GM10266 (cell line): ENCODE data around the gene PDGFC.

Experiments used
- DNase-seq: peaks from one replicate; pipeline ENCODE4 v3.0.0; 2012; ENCODE audit errors: extremely low spot score
- TF ChIP-seq, protein P1 (sequence below): IDR thresholded peaks from 2 replicates; pipeline ENCODE4 v1.5.1; 2012; ENCODE audit warnings: mild to moderate bottlenecking, low read depth; ENCODE audit not compliant: control insufficient read depth, insufficient read depth; ENCODE audit errors: missing control alignments

PDGFC gene

DNA sequence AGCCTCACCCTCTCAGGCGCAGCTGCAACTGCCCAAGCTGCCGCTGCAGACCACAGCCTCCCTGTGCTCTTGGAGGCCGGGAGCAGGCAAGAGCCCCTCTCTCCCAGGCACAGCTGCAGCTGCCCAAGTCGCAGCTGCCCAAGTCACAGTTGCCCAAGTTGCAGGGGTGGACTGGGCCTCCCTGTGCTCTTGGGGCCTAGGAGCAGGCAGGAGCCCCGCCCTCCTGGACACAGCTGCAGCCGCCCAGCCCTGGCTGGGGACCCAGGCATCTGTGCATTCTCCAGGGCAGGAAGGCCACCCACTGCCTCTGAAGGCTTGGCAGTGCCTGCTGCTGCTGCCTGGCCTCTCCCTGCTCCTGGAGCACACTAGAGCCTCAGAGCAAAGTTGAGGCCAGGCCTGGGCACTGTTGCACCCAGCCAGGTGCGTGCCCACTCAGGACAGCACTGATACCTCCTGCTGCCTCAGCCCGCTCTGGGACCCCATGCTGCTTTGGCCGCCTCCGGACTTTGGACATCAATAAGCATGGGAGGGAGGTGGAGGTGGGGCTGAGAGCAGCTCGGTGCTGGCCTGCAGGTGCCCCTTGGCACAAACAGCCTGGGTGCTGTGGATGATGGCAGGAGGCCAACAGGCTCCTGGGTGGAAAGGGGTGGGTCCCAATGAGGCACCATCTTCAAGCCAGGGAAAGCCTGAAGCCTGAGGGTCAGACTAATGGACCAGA lies 247.5 kb downstream of the PDGFC start:
- TF ChIP-seq, protein P1, sequence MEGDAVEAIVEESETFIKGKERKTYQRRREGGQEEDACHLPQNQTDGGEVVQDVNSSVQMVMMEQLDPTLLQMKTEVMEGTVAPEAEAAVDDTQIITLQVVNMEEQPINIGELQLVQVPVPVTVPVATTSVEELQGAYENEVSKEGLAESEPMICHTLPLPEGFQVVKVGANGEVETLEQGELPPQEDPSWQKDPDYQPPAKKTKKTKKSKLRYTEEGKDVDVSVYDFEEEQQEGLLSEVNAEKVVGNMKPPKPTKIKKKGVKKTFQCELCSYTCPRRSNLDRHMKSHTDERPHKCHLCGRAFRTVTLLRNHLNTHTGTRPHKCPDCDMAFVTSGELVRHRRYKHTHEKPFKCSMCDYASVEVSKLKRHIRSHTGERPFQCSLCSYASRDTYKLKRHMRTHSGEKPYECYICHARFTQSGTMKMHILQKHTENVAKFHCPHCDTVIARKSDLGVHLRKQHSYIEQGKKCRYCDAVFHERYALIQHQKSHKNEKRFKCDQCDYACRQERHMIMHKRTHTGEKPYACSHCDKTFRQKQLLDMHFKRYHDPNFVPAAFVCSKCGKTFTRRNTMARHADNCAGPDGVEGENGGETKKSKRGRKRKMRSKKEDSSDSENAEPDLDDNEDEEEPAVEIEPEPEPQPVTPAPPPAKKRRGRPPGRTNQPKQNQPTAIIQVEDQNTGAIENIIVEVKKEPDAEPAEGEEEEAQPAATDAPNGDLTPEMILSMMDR = no peak
- DNase-seq = no peak

DNA sequence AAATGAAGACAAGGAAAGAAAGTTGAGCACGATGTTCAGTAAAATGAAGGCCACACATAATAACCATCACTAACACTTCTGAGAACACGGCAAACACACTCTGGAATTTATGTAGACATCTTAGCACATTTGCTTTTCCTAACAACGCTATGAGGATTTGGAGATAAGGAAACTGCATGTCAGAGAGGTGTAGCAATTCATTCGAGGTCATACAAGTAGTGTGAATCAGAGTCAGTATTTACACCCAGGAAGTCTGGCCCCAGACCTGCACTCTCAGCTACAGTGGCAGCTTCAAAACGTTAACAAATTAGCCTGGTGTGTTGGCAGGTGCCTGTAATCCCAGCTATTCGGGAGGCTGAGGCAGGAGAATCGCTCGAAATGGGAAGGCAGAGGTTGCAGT lies 253.4 kb downstream of the PDGFC start:
- TF ChIP-seq, protein P1 = no peak
- no peak for DNase-seq

DNA sequence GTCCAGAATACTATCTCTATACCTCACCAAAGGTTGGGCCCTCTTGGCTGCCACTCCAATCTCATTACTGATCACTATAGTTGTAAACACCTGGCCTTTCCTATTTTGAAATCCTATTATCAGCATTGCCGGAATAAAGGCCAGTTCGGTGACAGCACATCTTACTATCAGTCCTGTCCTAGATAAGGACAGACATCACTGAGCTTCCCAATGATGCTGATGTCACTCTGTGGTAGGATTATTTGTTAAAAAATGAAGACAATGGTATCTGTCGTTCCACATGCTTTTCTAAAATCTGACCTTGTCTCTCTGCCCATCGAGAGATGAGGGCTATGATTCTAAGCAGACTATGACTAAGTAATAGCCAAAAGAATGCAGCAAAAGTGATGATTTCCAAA lies 260.4 kb downstream of the PDGFC start:
- no peak for DNase-seq
- TF ChIP-seq, protein P1 = no peak
